Epidermal melanocyte (primary cell): Measurements from ENCODE around the gene SHE.
"Not testable (repeated sequence)": the region's sequence is repeated elsewhere in the genome, so short reads cannot be mapped to it uniquely, and the experiment has no call there.

Experiments
- DNase-seq: peaks from one replicate; pipeline ENCODE4 v3.0.0; 2011; ENCODE audit warnings: low spot score; ENCODE audit not compliant: insufficient read length

SHE gene

GRCh38 chr1:154514066-154514553, 11.9 kb upstream of the SHE start:
- DNase-seq, result no peak

DNA sequence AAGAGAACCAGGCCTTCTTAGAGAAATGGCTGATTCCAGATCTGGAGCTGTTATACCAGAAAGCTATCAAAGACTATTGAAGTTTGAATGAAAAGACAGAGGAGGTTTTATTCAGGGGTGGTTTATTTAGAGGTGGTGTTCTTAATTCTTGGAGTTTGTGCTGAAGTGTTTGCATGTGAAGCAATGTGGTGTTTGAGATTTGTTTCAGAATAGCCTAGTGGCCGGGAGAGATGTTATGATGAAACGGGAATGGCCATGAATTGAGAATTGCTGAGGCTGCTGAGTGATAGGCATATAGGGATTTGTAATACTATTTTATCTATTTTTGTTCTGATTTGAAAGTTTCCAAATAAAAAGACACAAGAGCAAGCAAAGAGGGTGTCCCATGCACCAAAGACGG, 10.5 kb upstream of the SHE start:
- DNase-seq, result no peak

GRCh38 chr1:154503898-154504297, 1.7 kb upstream of the SHE start:
- no peak for DNase-seq

DNA sequence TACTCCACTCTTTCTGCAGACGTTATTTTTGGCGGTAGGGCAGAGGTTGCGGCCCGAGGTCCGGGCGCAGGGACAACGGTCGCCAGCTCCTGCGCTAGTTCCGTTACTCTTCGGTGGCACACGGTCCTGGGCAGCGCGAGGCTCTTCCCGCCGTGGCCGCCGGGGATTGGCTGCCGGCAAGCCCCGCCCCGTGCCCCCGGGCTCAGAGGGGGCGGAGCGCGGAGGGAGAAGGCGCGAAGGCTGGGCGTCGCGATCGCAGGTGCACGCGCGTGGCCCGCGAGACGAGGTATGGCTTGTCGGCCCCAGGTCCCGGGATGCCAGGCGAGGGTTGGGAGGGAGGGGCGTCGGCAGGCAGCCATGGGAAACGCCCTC, 518 bp upstream of the SHE start:
- DNase-seq, result no peak

DNA sequence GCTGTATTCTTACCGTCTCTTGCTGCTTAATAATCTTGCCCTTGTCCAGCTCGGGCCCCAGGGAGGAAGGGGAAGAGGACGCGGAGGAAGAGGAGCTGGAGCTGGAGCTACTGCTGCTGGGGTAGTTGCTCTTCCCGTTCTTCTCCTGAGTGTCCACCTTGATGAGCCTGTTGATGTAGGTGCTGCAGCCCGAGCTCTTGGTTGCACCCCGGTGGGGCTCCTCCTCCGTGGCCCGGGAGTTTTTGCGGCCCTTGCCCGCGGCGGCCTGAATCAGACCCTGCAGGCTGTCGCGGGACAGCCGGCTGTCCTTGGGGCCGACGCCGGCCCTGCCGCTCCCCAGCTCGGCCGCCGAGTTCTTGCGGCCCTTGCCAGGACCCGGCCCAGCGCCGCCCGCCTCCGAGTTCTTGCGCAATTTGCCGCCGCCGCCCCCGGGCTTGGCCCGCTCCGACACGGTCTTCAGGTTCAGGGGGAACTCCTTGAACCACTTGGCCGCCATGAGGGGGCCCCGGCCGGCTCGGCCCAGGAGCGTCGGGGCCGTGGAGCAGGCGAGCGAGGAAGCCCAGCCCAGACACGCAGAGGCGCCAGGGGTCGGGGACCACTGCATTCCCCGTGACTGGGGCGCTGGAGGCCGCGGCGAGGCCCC, 668 bp downstream of the SHE start:
- no peak for DNase-seq

- no peak for DNase-seq
These were observed 1.7 kb downstream of the SHE start for GRCh38 chr1:154500533-154500932.

- no peak for DNase-seq
These were observed 2.8 kb downstream of the SHE start for GRCh38 chr1:154499446-154499845.

GRCh38 chr1:154497026-154497806, 5.0 kb downstream of the SHE start:
- DNase-seq, result no peak

DNA sequence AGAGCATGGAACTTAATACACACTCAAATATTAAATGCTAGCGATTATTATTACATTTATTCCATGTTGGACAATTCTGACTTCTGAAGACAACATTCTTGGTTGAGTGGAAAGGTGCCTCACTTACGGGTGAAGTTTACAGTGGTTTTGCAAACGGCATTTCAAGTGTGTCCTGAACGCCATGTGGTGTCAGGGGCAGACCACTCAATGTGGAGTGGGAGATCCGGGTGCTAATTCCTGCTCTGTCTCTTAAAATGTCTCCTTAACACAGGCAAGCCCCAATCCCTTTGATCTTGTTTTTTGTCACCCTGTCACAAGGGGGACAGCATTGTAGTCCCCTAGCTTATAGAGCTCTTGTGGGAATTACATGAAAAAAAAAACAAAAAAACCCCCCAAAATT, 5.8 kb downstream of the SHE start:
- DNase-seq, result no peak

GRCh38 chr1:154495496-154496273, 6.5 kb downstream of the SHE start:
- DNase-seq, result no peak

DNA sequence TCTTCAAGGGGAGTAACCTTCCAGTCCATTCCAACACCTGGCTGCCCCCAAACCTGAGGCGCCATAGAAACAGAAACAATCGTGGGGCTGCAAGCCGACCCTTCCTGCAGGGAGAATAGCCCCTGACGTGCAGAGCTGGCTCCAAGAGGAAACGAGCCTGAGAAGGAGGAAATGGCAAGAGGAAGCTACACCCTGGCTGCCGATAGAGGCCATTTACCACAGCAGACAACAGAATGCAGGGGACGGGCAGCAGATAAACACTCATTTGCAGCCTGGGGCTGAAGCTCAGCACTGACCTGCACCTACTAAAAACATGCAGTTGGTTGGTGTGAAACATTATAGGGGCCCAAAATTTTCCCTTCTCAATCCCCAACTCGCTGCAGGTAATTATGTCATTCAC, 8.9 kb downstream of the SHE start:
- DNase-seq, result no peak

DNA sequence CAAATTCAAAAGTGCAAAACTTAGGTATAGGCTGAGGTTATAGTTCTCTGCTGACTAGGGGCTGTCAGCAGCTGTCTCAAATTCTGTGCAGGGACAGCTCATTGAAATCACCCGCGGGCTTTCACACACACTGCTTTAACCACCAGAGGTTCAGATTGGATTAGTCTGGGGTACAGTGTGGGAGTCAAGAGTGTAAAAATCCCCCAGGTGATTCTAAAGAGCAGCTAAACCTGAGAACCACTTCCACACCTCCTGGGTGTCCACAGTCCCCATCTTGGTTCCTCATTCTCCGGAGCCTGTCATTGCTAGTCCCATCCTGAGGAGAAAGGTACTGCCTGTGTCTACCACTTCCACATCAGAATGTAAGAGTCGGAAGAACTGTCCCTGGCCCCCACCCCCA, 10.1 kb downstream of the SHE start:
- DNase-seq, result no peak

DNA sequence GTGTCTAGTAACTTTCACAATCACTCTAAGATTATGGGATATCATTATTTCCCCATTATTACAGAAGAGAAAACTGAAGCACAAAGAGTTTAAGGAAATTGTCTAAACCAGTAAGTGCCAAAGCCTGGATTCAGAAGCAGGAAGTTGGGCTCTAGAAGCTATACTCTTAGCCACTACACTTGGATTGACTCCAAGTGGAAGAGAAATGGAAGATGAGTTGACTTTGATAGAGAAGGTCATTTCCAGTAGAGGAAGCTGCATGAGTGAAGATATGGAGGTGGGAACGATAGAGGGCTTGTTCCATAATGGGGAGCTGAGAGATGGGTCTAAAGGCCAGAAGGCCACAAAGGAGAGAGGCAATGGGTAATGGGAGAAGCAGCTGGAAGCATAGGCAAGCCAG, 11.9 kb downstream of the SHE start:
- no peak for DNase-seq

DNA sequence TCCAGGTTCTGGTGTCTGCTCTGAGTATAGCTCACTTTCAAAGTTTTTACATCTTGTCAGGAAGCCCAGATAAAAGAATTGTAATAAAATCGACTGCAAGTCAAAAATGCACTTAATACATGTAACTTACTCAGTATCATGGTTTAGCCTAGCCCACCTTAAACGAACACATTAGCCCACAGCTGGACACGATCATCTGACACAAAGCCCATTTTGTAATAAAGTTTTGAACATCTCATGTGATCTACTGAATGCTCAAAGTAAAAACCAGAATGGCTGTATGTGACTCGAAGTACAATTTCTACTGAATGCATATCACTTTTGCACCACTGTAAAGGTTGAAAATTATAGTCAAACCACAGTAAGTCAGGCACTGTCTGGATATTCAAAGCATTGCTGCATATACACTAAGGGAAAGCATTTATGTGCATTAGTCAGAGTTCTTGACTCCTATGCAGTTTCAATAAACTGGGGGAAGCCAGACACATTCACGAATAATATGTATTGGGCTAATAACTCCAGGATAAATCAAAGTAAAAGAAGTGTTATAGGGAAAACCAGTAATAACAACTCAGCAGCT, 12.4 kb downstream of the SHE start:
- no peak for DNase-seq

DNA sequence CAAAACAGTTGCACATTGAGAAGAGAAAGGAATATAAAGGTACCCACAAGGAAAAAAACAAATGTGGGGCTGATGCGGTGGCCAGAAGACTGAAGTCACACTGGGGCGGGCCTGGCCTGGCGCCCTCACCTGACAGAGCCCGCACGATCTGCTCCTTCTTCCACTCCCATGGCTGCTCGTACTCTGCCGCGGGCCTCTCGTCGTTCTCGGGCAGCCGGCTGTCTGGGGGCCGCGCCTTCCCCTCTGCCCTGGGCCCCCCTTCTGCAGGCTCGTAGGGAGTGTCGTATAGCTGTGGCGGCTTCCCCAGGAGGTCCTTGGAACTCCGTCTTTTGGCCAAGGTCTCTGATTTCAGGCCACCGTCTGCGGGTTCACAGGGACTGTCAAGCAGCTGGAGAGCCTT, 13.3 kb downstream of the SHE start:
- no peak for DNase-seq

DNA sequence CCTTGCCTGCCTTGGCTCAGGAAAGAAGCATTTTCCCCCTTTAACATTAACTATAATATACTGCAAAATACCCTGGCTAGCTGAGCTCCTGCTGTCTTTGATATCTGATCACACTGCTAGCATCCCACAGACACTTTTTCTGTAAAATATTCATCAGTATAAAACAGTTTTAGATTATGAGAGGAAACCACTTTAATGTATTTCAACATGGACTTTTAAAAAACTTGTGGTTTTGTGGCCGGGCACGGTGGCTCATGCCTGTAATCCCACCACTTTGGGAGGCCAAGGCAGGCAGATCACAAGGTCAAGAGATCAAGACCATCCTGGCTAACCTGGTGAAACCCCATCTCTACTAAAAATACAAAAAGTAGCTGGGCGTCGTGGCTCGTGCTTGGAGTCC, 15.5 kb downstream of the SHE start:
- not testable (repeated sequence) for DNase-seq

GRCh38 chr1:154485910-154486496, 16.2 kb downstream of the SHE start:
- DNase-seq, result no peak

- no peak for DNase-seq
These were observed 17.1 kb downstream of the SHE start for GRCh38 chr1:154485106-154485505.

- no peak for DNase-seq
These were observed 18.0 kb downstream of the SHE start for GRCh38 chr1:154483941-154484803.

GRCh38 chr1:154481053-154481452, 21.2 kb downstream of the SHE start:
- no peak for DNase-seq
